OCI-LY3 (cell line): ENCODE results near the gene ATRN.

Experiments
- H2AFZ ChIP-seq: fragments of 200-600, 300-600 bp; shearing (Covaris generic); 2 replicates; pipeline ENCODE4 v1.6.0; 2014; ENCODE audit warnings: antibody characterized with exemption, low read depth, low read length
- H3K27ac ChIP-seq: fragments of 200-600, 300-600 bp; sonication (generic); 2 replicates; pipeline ENCODE4 v1.5.1; 2014; ENCODE audit warnings: mild to moderate bottlenecking, low read length, moderate library complexity, mixed read lengths
- H3K27me3 ChIP-seq: fragments of 200-600, 300-600 bp; sonication (generic); 2 replicates; pipeline ENCODE4 v1.6.1; 2014; ENCODE audit warnings: low read depth, low read length, mixed read lengths
- H3K36me3 ChIP-seq: fragments of 200-600, 300-600 bp; sonication (generic); replicated peaks from 2 replicates; pipeline ENCODE3; 2014; ENCODE audit warnings: low read depth, low read length, mixed read lengths
- H3K4me1 ChIP-seq: fragments of 300-600, 200-600 bp; sonication (generic); 2 replicates; pipeline ENCODE4 v1.6.1; 2014; ENCODE audit warnings: low read length, mixed read lengths
- H3K4me2 ChIP-seq: fragments of 200-600, 300-600 bp; sonication (generic); 2 replicates; pipeline ENCODE4 v1.6.1; 2014; ENCODE audit warnings: low read length, mixed read lengths
- H3K4me3 ChIP-seq: fragments of 300-600, 200-600 bp; sonication (generic); 2 replicates; pipeline ENCODE4 v1.5.1; 2014; ENCODE audit warnings: antibody characterized with exemption, mild to moderate bottlenecking, low read length, moderate library complexity
- H3K79me2 ChIP-seq: fragments of 300-600, 200-600 bp; shearing (Covaris generic); 2 replicates; pipeline ENCODE4 v1.6.1; 2014; ENCODE audit warnings: mild to moderate bottlenecking, low read length, mixed read lengths
- H3K9ac ChIP-seq: fragments of 300-600, 200-600 bp; shearing (Covaris generic); 2 replicates; pipeline ENCODE4 v1.6.0; 2014; ENCODE audit warnings: mild to moderate bottlenecking, low read length, moderate library complexity
- H3K9me3 ChIP-seq: fragments of 200-600, 300-600 bp; shearing (Covaris generic); 2 replicates; pipeline ENCODE4 v1.6.1; 2014; ENCODE audit warnings: low read length, mixed read lengths; ENCODE audit not compliant: insufficient read depth
- H4K20me1 ChIP-seq: fragments of 200-600, 300-600 bp; sonication (generic); 2 replicates; pipeline ENCODE4 v1.6.1; 2016; ENCODE audit warnings: low read length, mixed read lengths; ENCODE audit not compliant: insufficient read depth
- EZH2phosphoT487 ChIP-seq: fragments of 200-600 bp; shearing (Covaris generic); IDR thresholded peaks from 2 replicates; pipeline ENCODE4 v1.6.1; 2018; ENCODE audit warnings: antibody characterized with exemption, mixed run types, low read depth
- TF ChIP-seq, protein P1 (sequence below): fragments of 200-600, 300-600 bp; sonication (generic); IDR thresholded peaks from 2 replicates; pipeline ENCODE4 v1.5.1; 2014; ENCODE audit warnings: antibody characterized with exemption, low read length, low read depth

The ATRN gene

DNA sequence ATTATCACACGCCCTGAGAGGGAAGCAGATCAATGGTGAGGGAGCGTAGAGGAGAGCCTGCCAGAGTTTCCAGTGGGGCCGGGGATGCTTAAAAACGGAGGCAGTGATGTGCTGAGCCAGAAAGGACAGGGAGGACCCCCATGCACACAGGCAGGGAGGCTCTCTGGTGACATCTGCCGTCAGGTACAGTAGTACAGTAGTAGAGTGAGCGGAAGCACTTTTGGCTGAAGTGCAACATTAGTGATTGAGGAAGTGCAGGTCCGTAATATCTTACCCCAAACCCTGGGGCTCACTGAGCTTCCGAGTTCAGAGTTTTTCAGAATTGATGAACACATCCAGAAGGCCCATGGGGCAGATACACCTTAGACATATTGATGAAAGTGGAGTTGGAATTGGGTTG lies 150.3 kb downstream of the ATRN start:
- TF ChIP-seq, protein P1, sequence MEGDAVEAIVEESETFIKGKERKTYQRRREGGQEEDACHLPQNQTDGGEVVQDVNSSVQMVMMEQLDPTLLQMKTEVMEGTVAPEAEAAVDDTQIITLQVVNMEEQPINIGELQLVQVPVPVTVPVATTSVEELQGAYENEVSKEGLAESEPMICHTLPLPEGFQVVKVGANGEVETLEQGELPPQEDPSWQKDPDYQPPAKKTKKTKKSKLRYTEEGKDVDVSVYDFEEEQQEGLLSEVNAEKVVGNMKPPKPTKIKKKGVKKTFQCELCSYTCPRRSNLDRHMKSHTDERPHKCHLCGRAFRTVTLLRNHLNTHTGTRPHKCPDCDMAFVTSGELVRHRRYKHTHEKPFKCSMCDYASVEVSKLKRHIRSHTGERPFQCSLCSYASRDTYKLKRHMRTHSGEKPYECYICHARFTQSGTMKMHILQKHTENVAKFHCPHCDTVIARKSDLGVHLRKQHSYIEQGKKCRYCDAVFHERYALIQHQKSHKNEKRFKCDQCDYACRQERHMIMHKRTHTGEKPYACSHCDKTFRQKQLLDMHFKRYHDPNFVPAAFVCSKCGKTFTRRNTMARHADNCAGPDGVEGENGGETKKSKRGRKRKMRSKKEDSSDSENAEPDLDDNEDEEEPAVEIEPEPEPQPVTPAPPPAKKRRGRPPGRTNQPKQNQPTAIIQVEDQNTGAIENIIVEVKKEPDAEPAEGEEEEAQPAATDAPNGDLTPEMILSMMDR, result peak; percentile 63
- no peak for TF ChIP-seq EZH2phosphoT487
- Histone ChIP-seq H4K20me1 (no peaks in the 10 kb centered on the region), H3K4me3 (peak overlapping the region; percentile 66), H3K79me2 (no peaks in the 10 kb centered on the region), H3K4me2 (peak overlapping the region; percentile 68), H3K9me3 (no peaks in the 10 kb centered on the region), H3K27me3 (no peaks in the 10 kb centered on the region), H3K9ac (peak overlapping the region; percentile 32), H3K27ac (no peak overlapping the region), H3K36me3 (no peaks in the 10 kb centered on the region), H3K4me1 (peaks cover 16% of the 10 kb centered on the region), H2AFZ (peak overlapping the region; percentile 69; the same call in 1 of the 2 replicates)

- Histone ChIP-seq H3K27me3 (no peaks in the 10 kb centered on the region), H3K9me3 (no peaks in the 10 kb centered on the region), H3K27ac (no peak overlapping the region), H3K4me3 (no peak overlapping the region), H3K4me1 (peaks cover 16% of the 10 kb centered on the region), H3K36me3 (no peaks in the 10 kb centered on the region), H2AFZ (no peak overlapping the region), H3K4me2 (no peak overlapping the region), H4K20me1 (no peaks in the 10 kb centered on the region), H3K9ac (no peak overlapping the region), H3K79me2 (no peaks in the 10 kb centered on the region)
- TF ChIP-seq, protein P1, result no peak
- TF ChIP-seq EZH2phosphoT487, result no peak
Measured at GRCh38 chr20:3622406-3622805, 151.6 kb downstream of the ATRN start.

- H3K4me3 ChIP-seq, result no peak overlapping the region
- no peaks in the 10 kb centered on the region for H3K36me3 ChIP-seq
Measured at GRCh38 chr20:3627476-3627875, 156.7 kb downstream of the ATRN start.

GRCh38 chr20:3628502-3629314 lies 157.9 kb downstream of the ATRN start:
- Histone ChIP-seq H3K9me3 (no peaks in the 10 kb centered on the region), H3K9ac (no peak overlapping the region), H3K79me2 (no peaks in the 10 kb centered on the region), H3K27ac (no peak overlapping the region), H3K36me3 (no peaks in the 10 kb centered on the region), H3K4me2 (no peak overlapping the region), H3K4me1 (peaks cover 13% of the 10 kb centered on the region), H3K27me3 (no peaks in the 10 kb centered on the region), H2AFZ (no peak overlapping the region), H4K20me1 (no peaks in the 10 kb centered on the region), H3K4me3 (no peak overlapping the region)
- no peak for TF ChIP-seq EZH2phosphoT487
- TF ChIP-seq, protein P1, result no peak

More at GRCh38 chr20:3627476-3627875, 156.7 kb downstream of the ATRN start:
- Histone ChIP-seq H3K27me3 (no peaks in the 10 kb centered on the region), H3K79me2 (no peaks in the 10 kb centered on the region), H3K4me2 (no peak overlapping the region), H3K4me1 (peaks cover 16% of the 10 kb centered on the region), H3K9ac (no peak overlapping the region), H3K27ac (no peak overlapping the region), H4K20me1 (no peaks in the 10 kb centered on the region), H3K9me3 (no peaks in the 10 kb centered on the region), H2AFZ (no peak overlapping the region)
- no peak for TF ChIP-seq EZH2phosphoT487
- TF ChIP-seq, protein P1, result no peak
